ENCODE data around the gene ZSWIM4.

- TF ChIP-seq CTCF (IDR thresholded peaks at IDR 0.05) (no peak), POLR2A (IDR thresholded peaks at IDR 0.05) (no peak)
Observed at GRCh38 chr19:13797058-13797440, 1.8 kb downstream of the ZSWIM4 start.
